GM18505 (cell line): Measurements from ENCODE around the gene TBX18.

Experiments
- ATAC-seq: cut with Tn5 transposase; IDR thresholded peaks from one replicate; pipeline ENCODE4 v1.9.1; 2021; ENCODE audit not compliant: unreplicated experiment
- POLR2A ChIP-seq: IDR thresholded peaks from 4 replicates; pipeline ENCODE4 v1.6.1; 2011; ENCODE audit warnings: borderline replicate concordance; ENCODE audit not compliant: insufficient read depth, insufficient read length; ENCODE audit errors: extremely low read depth

The TBX18 gene

DNA sequence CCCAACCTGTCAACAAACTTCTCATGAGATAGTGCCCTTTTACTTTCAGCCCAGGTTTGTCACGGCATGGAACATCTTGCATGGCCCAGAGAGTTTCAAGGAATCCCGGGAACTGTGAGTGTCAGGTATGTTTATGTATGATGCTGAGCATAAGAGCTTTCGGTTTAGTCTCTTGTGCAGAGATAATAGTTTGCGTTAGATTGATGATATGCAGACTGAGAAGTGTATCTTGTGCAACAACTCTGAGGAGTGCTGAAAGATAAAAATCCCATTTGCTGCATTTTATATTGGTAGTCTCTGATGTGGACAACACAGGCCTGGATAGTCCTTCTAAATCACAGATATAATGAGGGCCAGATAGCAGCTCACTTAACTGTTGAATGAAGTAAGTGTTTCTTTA is 99.0 kb downstream of the TBX18 start:
- no peak for TF ChIP-seq POLR2A
- ATAC-seq = no peak

DNA sequence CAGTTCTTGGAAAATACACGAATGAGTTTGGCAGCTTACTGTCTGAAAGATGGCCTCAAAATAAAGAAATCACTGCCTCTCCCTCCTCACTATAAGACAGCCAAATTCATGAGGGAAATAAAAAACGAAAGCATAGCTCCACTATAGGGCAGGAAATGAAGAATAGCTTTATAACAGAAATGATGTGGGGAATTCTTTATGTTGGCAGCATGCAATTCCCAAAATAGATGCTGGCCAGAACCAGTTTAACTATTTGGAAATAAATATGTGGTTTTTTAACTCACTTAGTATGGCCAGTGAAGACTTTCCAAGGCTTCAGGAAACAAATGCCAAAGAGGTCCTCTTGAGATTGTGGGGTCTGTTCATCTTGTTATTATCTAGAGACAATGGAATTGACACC is 100.5 kb downstream of the TBX18 start:
- ATAC-seq = no peak
- TF ChIP-seq POLR2A = no peak

DNA sequence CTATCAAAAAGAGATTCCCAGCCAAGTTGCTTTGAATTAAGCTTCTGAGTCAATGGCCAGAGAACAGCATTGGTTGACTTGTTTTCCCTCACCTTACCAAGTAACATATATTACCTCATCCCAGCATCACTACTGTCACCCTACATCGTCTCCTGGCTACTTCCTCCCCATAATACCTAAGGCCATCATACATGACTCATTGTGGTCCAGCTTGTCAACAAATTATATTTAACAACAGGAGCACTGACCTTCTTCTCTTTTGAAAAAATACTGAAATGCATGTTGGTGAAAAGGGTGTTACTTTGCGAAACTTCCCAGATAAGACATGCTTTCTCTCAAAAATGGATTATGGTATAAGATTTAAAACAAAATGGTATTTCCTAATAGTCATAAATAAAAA is 106.9 kb downstream of the TBX18 start:
- no peak for ATAC-seq
- TF ChIP-seq POLR2A = no peak

DNA sequence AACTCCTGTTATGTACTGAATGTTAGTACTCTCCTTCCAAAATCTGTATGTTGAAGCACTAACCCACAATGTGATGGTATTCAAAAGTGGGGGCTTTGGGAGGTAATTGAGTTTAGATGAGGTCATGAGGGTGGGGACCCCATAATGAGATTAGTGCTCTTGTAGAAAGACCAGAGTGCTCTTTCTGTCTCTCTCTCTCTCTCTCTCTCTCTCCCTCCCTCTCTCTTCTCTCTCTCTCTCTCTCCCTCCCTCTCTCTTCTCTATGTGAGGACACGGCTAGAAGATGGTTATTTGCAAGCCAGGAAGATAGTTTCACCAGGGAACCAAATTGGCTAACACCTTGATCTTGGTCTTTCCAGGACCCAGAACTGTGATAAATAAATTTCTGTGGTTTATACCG is 107.4 kb downstream of the TBX18 start:
- no peak for ATAC-seq
- no peak for TF ChIP-seq POLR2A

DNA sequence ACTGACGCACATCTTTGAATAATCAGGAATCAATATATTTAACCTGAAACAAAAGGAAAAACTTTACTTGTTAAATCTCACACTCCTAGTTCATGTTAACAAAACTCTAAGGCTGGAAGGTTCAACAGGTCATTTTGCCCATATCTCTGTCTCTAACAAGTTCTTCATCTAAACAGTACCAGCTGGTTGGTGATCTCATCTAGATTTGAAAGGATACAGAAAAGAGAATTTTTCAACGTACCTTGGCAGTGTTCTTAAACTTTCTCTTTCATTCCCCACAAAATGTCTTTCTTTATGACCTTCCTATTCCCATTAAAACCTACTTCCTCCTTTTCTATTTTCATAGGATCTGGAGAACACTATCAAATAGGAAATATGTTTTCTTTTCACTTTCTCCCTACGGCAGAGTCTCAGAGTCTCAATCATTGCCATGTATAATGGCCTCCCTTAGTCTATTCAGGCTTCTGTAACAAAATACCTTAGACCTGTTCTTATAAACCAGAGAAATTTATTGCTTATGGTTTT is 111.3 kb downstream of the TBX18 start:
- TF ChIP-seq POLR2A = no peak

DNA sequence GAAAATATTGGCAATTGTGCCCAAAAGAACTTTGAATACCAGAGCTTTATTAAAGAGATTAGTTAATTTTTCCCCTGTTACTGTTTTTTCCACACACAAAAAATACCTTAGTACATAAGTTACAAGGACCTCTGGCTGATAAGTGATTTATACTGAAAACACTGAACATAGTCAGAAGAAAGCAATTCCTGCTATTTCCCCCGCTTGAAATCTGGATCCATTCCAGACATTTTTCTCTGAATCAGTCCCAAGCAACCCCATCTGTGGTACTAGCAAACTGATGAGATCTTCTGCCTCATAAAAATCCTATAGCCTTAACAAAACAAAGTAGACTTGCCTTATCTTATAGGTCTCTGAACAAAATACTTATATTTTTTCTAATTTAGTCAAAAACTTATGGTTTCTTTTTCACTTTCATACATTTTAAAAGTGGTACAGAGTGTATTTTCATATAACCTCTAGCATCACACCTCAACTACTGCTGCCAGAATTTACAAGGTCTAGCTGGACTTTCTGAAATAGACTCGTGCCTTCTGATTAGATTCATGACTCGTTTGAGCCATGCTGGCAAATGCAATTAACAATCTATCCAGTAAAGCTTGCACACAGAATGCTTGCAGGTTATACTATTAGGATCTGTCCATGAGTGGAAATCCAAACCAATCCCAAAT is 111.9 kb downstream of the TBX18 start:
- no peak for TF ChIP-seq POLR2A
- ATAC-seq = no peak

More for the DNA sequence above, 111.3 kb downstream of the TBX18 start:
- ATAC-seq = no peak

DNA sequence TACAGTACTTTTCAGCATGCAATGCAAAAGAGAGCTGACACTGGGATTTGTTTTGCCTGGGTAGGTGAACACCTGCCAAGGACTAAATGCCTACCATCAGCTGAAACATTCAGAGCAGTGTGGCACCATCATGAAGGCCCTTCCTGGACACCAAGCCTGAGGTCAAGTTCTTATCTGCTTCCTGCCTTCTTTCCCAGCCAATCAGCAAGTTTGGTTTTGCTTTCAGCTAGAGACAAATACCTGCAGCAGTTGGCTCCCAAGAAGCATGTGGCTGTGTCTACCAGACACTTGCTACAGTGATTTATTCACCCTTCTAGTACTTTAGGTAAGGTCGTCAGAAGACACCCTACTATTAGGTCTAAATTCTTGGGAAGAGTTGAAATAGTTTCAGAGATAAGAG is 112.8 kb downstream of the TBX18 start:
- no peak for ATAC-seq
- TF ChIP-seq POLR2A = no peak

DNA sequence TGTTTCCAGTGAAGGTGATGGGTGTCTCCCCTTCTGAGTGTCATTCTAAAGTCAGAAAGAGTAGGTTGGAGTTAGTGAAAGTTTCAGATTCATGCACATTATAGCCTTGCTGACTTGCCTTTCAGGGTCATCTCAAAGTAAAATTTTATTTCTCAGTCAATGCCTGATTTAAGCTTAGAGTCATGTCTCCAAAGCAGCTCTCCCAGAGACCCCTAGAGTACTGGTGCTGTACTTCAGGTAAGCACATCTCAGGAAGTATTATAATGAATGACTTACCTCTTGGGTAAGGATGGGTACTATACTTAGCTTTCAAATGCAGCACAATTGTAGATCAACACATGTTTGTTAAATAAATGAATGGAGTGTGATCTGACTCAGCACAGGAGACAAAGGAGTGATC is 116.0 kb downstream of the TBX18 start:
- ATAC-seq = no peak

DNA sequence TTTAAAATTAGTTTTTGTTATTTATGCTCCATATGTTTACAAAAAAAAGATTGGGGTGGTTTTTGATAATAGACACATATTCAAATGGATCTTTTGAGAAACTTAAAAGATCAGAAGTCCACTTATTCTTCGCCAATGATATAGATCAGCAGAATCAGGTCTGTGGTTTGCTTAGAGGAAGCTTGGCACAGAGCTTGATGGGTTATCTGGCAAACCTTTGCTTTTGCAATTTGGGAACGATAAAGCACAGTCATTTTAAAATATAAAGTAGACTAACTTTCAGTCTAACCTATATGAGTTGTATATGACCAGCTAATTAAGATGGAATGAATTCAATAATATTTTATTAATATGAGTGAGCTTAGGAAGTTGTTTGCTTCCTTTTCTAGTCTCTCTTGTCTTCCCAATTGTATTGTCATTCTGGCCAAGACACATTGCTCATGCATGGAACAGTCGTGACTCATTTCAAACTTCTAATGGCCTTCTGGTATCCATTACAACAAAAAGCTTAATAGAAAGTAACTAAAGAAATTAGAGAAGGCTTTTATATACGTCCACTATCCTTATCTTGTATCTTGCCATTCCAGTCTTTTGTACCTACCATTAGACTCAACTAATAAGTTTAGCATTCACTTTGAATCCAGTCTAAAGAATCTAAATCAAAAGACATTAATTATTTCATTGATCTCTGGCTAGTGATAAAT is 118.7 kb downstream of the TBX18 start:
- no peak for ATAC-seq
- no peak for TF ChIP-seq POLR2A

More for the DNA sequence above, 116.0 kb downstream of the TBX18 start:
- TF ChIP-seq POLR2A = no peak

DNA sequence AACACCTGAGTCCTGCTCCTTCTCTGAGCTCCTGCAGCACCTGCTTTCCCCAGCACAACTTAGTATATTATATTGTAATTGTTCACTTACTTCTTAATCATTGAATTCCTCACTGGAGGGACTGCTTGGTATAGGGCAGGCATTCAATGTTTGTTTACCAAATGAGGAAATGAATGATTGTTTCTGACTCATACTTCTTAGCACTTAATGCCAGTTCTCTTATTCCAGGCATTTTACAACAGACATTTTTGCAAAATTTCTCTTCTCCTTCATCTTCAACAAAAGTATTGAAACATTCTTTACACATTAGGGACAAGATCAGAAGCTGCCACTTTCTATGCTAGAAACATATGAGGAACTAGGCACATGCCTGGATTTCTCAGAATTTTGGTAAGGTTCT is 119.4 kb downstream of the TBX18 start:
- ATAC-seq = no peak
- no peak for TF ChIP-seq POLR2A

DNA sequence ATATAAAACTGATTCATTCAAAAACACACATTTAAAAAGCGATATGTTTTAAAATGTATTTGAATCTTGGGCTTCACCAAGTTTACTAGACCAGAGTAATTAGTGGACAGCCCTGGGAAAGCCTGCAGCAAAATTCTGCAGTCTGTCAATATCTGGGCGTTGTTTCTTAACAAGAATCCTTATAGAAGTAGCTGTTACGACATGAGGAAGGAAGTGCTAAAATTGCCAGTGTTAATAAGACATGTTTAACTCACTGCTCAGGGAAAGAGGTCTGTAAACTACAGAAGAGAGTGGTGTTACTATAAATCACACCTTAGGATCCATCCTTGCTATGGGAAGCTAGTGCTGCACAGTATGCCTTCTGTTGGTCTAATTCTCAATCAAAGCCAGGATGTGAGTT is 120.6 kb downstream of the TBX18 start:
- TF ChIP-seq POLR2A = no peak
- no peak for ATAC-seq

DNA sequence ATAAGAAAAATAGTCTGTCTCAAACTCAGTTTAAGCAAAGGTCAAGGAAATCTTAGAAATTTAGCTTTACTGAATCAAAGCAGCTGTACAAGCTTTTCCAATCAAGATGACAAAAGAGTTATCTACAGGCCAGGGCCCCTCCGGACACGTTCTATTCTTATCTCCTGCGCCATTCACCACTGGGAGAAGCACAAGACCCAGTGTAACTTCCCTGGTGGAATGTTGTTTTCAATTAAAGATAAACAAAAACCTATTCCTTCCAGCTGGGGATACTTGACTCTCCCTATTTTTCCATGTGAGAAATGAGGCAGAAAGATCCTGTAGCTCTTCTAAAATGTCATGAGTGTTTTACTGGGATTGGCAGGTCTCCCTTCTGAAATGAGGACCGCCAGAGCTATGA is 123.3 kb downstream of the TBX18 start:
- TF ChIP-seq POLR2A = no peak
- no peak for ATAC-seq

DNA sequence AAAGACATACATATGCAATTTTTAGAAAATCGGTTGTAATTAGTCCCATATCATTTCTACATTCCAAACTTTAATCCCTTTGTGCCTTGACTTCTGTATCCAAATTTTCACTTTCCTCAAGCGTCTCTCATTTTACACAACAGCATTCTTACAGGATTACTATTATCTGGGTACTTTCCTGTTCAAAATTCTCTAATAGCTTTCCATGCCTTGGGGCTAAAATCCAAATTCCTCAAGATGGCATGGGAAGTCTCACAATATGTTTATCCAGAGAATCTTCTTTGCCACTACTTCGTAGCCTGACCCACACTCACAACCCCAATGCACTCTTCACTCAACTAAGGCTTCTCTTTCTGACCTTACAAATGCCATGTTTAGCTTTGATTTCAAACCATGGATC is 125.0 kb downstream of the TBX18 start:
- ATAC-seq = no peak
- no peak for TF ChIP-seq POLR2A

DNA sequence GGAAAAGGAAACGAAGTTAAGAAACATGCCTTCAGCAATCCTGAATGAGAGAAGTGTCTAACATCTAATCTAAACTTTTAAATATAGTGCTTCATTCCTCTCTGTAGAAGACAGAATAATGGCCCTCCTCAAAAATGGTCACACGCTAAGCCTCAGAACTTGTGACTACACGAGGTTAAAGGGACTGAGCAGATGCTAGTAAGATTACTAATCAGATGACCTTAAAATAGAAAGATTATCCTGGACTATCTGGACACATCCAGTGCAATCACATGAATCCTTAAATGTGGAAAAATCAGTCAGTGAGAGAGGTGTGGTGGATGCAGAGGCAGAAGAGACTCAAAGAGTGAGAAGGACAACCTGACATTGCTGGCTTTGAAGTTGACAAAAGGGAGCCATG is 126.1 kb downstream of the TBX18 start:
- no peak for TF ChIP-seq POLR2A
- no peak for ATAC-seq
